ENCODE measurements around the gene MICALL1.

MICALL1 gene

DNA sequence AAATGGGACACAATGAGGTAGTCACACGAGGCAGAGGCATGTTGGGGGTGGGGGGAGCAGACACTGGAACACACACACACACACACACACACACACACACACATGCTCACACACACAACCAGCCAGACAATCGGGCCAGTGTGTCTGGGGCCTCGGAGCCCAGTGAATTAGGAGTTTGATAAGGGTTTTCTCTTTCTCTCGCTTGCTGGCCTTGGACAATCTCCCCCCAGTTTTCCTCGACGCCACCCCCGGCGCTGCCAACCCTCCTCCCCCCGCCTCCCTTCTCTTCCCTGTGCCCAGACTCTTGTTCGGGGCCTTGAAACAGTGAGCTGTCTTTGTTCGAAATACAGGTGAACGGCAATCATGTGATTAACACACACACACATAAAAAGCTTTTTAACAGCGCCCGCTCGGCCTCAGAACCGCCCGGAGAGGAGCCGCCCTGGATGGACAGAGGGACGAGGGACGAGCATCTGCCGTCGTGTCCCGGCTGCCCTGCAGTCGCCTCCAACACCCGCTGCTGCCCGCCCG, 79.7 kb downstream of the MICALL1 start:
- DNase-seq, result no peak

DNA sequence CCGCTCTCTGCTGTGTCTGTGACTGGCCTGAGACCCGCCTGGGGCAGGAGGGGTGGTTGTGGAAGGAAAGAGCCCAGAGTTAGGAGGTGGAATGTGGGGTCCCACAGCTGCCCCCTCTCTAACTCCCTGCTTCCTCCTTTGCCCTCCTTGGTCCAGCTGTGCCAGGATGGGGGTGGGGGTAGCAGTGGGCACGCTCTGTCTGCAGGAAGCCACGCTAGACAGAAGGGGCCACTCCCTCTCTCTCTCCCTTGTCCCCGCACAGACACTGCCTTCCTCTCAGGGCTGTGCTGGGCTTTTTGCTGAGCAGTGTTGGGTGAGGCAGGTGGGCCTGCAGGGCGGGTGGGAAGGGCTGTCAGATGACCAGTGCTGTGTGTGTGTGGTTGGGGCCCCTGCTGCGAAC, 80.3 kb downstream of the MICALL1 start:
- no peak for DNase-seq

DNA sequence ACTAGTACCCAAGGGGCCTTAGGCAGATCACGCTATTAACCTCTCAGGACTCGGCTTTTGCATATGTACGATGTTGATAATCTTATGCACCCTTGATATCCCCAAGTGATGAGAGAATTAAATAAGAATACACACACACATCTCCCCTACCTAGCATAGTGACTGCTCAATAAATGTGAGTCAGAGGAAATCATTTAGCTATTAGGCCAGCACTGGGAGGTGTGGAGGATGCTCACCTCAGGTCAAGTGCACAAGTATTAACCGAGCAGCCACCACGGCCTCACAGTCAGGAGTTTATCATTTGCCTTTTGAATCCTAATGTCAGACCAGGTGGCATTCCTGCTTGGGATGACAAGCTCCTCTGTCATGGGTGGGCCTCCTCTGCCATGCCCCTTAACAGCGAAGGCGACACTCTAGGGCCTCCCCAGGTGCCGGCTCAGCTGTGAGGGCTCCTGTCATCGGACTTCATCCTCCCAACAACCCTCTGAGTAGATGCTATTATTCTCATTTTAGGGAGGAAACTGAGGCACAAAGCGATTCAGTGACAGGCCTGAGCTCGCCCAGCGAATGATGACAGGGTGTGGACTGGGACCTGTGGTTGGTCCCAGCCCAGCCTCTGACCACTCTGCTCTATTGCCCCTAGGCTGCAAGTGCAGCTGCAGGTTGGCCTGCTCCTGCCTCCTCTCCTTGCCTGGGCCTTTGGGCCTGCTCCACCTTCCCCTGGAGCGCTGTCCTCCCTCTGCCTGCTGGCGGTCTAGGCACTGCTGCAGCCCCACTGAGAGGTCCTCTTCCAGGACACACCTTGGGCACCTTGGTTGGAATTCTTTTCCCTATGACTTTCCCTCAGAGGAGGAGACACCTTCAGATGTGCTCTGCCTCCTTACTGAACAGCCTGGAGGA, 83.3 kb downstream of the MICALL1 start:
- no peak for DNase-seq

GRCh38 chr22:37990301-37990700, 84.2 kb downstream of the MICALL1 start:
- no peak for DNase-seq

GRCh38 chr22:37990862-37991261, 84.8 kb downstream of the MICALL1 start:
- DNase-seq, result no peak

DNA sequence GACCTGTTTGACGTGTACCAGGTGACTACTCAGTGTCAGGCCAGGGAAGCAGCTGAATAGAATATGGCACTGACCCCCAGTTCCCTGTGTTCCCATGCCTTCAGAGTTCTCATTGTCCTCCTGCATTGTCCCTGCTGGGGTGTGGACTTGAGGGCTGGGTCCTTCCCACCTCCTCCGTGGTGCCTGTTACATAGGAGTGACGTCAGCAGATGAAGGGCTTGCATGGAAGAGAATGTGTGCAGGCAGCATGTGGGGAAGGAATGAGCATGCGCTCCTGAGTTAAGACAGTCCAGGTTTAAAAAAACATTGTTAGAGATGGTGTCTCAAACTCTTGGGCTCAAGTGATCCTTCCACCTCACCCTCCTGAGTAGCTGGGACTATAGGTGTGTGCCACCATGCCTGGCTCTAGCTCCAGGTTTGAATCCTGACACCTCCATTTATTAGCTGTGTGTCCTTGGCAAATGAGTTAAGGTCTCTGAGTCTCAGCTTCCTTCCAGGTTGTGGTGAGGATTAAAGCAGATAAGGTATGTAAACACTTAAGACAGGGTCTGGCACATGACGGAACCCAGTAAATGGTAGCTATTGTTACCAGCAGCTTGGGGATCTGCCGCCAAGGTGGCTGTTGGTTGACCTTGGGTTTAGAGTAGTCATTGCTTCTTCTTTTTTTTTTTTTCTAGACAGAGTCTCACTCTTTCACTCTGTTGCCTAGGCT, 85.8 kb downstream of the MICALL1 start:
- no peak for DNase-seq
